WTC11 (cell line): ENCODE measurements around the gene PHF13. TPM values are rescaled to one million over a fixed set of nuclear protein-coding genes. Genes with fewer than 3 reads are reported as not detected.
A peak's percentile ranks its signal among the peaks of the same experiment; 100 is the strongest.

Experiments
- ATAC-seq: fragments of 200-7000 bp; cut with Tn5 transposase; 2 replicates; pipeline ENCODE4 v1.10.0; 2021; ENCODE audit warnings: mild to moderate bottlenecking, moderate library complexity
- CTCF ChIA-PET: fragments of 300-600 bp; sonication (Branson Sonifier 250); formaldehyde crosslinking; loops from one replicate; lab custom pipeline; 2021; ENCODE audit warnings: antibody characterized with exemption; lab: Charles Lee
- POLR2A ChIA-PET: fragments of 350-600 bp; sonication (Branson Sonifier 250); formaldehyde crosslinking; loops from one replicate; lab custom pipeline; 2021; ENCODE audit warnings: antibody characterized with exemption; lab: Charles Lee
- DNase-seq: peaks from one replicate; pipeline ENCODE4 v3.0.0; 2021; ENCODE audit warnings: low spot score
- H3K27ac Mint-ChIP-seq: 2 replicates; pipeline ENCODE4 v1.8.0; 2021; ENCODE audit warnings: mixed read lengths
- H3K27me3 Mint-ChIP-seq: 2 replicates; pipeline ENCODE4 v1.8.0; 2021; ENCODE audit warnings: low read depth, mild to moderate bottlenecking, moderate library complexity, mixed read lengths
- H3K36me3 Mint-ChIP-seq: 2 replicates; pipeline ENCODE4 v1.8.0; 2021; ENCODE audit warnings: mixed read lengths
- H3K4me1 Mint-ChIP-seq: 2 replicates; pipeline ENCODE4 v1.8.0; 2022; ENCODE audit warnings: mixed read lengths
- H3K4me3 Mint-ChIP-seq: 2 replicates; pipeline ENCODE4 v1.8.0; 2021; ENCODE audit warnings: mild to moderate bottlenecking, moderate library complexity, mixed read lengths
- H3K9me3 Mint-ChIP-seq: 2 replicates; pipeline ENCODE4 v1.8.0; 2021; ENCODE audit warnings: mixed read lengths
- AFF4 ChIP-seq: sonication (generic); formaldehyde crosslinking; IDR thresholded peaks from 2 replicates; pipeline ENCODE4 v1.8.1; 2023; ENCODE audit warnings: mild to moderate bottlenecking, missing genetic modification reagents, borderline replicate concordance
- EMX1 ChIP-seq: fragments of 250-450 bp; sonication (Bioruptor Pico); IDR thresholded peaks from 2 replicates; pipeline ENCODE4 v1.8.0; 2021; ENCODE audit warnings: mild to moderate bottlenecking
- FOXK1 ChIP-seq: sonication (generic); formaldehyde crosslinking; IDR thresholded peaks from 2 replicates; pipeline ENCODE4 v1.8.0; 2022; ENCODE audit warnings: mild to moderate bottlenecking, moderate library complexity, missing genetic modification reagents
- JUN ChIP-seq: sonication (generic); formaldehyde crosslinking; IDR thresholded peaks from 2 replicates; pipeline ENCODE4 v1.8.0; 2023; ENCODE audit warnings: mild to moderate bottlenecking, missing genetic modification reagents
- NFYB ChIP-seq: sonication (generic); formaldehyde crosslinking; conservative IDR thresholded peaks from 2 replicates; pipeline ENCODE4 v1.8.0; 2022; ENCODE audit warnings: low read depth, missing genetic modification reagents
- PRDM15 ChIP-seq: sonication (generic); formaldehyde crosslinking; IDR thresholded peaks from 2 replicates; pipeline ENCODE4 v1.8.0; 2022; ENCODE audit warnings: missing genetic modification reagents
- RORB ChIP-seq: fragments of 250-450 bp; sonication (Bioruptor Pico); IDR thresholded peaks from 2 replicates; pipeline ENCODE4 v1.9.0; 2021; ENCODE audit warnings: mild to moderate bottlenecking
- TEAD4 ChIP-seq: sonication (generic); formaldehyde crosslinking; IDR thresholded peaks from 2 replicates; pipeline ENCODE4 v1.8.0; 2022; ENCODE audit warnings: mild to moderate bottlenecking, missing genetic modification reagents
- TP53 ChIP-seq: sonication (generic); formaldehyde crosslinking; IDR thresholded peaks from 2 replicates; pipeline ENCODE4 v1.8.1; 2023; ENCODE audit warnings: mild to moderate bottlenecking, missing genetic modification reagents
- USF1 ChIP-seq: sonication (generic); formaldehyde crosslinking; IDR thresholded peaks from 2 replicates; pipeline ENCODE4 v1.8.0; 2022; ENCODE audit warnings: mild to moderate bottlenecking, missing genetic modification reagents
- ZNF423 ChIP-seq: fragments of 250-450 bp; sonication (Bioruptor Pico); IDR thresholded peaks from 2 replicates; pipeline ENCODE4 v2.1.2; 2022; ENCODE audit warnings: mild to moderate bottlenecking, moderate library complexity
- total RNA-seq: library from RNA; stranded (reverse); gene quantifications from 3 replicates; pipeline ENCODE4 v1.2.3, GENCODE V29; 2021
- TF ChIP-seq, protein P1 (sequence below): fragments of 250-450 bp; sonication (Bioruptor Pico); IDR thresholded peaks from 2 replicates; pipeline ENCODE4 v1.8.0; 2021; ENCODE audit warnings: mild to moderate bottlenecking
- TF ChIP-seq, protein P2 (sequence below): sonication (generic); formaldehyde crosslinking; IDR thresholded peaks from 2 replicates; pipeline ENCODE4 v1.8.1; 2023; ENCODE audit warnings: mild to moderate bottlenecking, missing genetic modification reagents
- TF ChIP-seq, protein P3 (sequence below): sonication (generic); formaldehyde crosslinking; IDR thresholded peaks from 2 replicates; pipeline ENCODE4 v1.8.1; 2023; ENCODE audit warnings: mild to moderate bottlenecking, missing genetic modification reagents, moderate library complexity
- TF ChIP-seq, protein P4 (sequence below): sonication (generic); formaldehyde crosslinking; IDR thresholded peaks from 2 replicates; pipeline ENCODE4 v1.8.0; 2023; ENCODE audit warnings: mild to moderate bottlenecking, missing genetic modification reagents

The PHF13 gene
- total RNA-seq, 1 experiment from 2014 or later: 39.6 TPM

GRCh38 chr1:6600410-6601048 lies 13.0 kb upstream of the PHF13 start:
- ChIA-PET CTCF (interaction anchor here (0.7 to 1.4 kb wide), 5 partner anchors 15 to 160 kb away, joined by 3 to 7 read pairs (median 4); partner anchors contain the start of genes NOL9 and TAS1R1), POLR2A (no interaction called here)
- peaks cover 14% of the 10 kb centered on the region for H3K36me3 Mint-ChIP-seq
- peak overlapping the region; percentile 80 for H3K4me3 Mint-ChIP-seq
- H3K4me1 Mint-ChIP-seq: peaks cover 23% of the 10 kb centered on the region
- ATAC-seq: no peak
- H3K9me3 Mint-ChIP-seq: no peaks in the 10 kb centered on the region
- TF ChIP-seq, protein P1, sequence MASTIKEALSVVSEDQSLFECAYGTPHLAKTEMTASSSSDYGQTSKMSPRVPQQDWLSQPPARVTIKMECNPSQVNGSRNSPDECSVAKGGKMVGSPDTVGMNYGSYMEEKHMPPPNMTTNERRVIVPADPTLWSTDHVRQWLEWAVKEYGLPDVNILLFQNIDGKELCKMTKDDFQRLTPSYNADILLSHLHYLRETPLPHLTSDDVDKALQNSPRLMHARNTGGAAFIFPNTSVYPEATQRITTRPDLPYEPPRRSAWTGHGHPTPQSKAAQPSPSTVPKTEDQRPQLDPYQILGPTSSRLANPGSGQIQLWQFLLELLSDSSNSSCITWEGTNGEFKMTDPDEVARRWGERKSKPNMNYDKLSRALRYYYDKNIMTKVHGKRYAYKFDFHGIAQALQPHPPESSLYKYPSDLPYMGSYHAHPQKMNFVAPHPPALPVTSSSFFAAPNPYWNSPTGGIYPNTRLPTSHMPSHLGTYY (CRISPR knock-in tag): no peak
- TF ChIP-seq JUN (CRISPR knock-in tag) (no peak), AFF4 (CRISPR knock-in tag) (no peak), RORB (no peak), ZNF423 (CRISPR knock-in tag) (no peak), TP53 (CRISPR knock-in tag) (no peak), NFYB (no peak), PRDM15 (CRISPR knock-in tag) (no peak)
- TF ChIP-seq, protein P2, sequence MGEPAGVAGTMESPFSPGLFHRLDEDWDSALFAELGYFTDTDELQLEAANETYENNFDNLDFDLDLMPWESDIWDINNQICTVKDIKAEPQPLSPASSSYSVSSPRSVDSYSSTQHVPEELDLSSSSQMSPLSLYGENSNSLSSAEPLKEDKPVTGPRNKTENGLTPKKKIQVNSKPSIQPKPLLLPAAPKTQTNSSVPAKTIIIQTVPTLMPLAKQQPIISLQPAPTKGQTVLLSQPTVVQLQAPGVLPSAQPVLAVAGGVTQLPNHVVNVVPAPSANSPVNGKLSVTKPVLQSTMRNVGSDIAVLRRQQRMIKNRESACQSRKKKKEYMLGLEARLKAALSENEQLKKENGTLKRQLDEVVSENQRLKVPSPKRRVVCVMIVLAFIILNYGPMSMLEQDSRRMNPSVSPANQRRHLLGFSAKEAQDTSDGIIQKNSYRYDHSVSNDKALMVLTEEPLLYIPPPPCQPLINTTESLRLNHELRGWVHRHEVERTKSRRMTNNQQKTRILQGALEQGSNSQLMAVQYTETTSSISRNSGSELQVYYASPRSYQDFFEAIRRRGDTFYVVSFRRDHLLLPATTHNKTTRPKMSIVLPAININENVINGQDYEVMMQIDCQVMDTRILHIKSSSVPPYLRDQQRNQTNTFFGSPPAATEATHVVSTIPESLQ (CRISPR knock-in tag): no peak
- TF ChIP-seq, all 79 proteins: peak for 0
- Mint-ChIP-seq H3K27me3 (no peaks in the 10 kb centered on the region; the same call in 1 of the 2 replicates), H3K27ac (peak overlapping the region; percentile 41; the same call in 1 of the 2 replicates)
- no peak for DNase-seq

- Mint-ChIP-seq H3K4me3 (peak overlapping the region; percentile 80), H3K9me3 (no peaks in the 10 kb centered on the region), H3K36me3 (peaks cover 6% of the 10 kb centered on the region), H3K4me1 (peaks cover 23% of the 10 kb centered on the region), H3K27me3 (no peaks in the 10 kb centered on the region; the same call in 1 of the 2 replicates), H3K27ac (peak overlapping the region; percentile 85; the same call in 1 of the 2 replicates)
- ChIA-PET POLR2A (interaction anchor here (0.9 to 1.4 kb wide), 5 partner anchors 13 to 33 kb away, joined by 3 to 6 read pairs (median 4); partner anchors contain the start of genes PHF13 and THAP3), CTCF (interaction anchor here (0.6 to 1.9 kb wide), 14 partner anchors 9 to 160 kb away, joined by 3 to 8 read pairs (median 4); partner anchors contain the start of genes NOL9, TAS1R1, THAP3 and ZBTB48)
- TF ChIP-seq, protein P3, sequence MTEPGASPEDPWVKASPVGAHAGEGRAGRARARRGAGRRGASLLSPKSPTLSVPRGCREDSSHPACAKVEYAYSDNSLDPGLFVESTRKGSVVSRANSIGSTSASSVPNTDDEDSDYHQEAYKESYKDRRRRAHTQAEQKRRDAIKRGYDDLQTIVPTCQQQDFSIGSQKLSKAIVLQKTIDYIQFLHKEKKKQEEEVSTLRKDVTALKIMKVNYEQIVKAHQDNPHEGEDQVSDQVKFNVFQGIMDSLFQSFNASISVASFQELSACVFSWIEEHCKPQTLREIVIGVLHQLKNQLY: 0 out of 2 replicates have a peak, but pooled peaks have one; percentile 68
- TF ChIP-seq TEAD4: no peak
- no peak for TF ChIP-seq EMX1
- TF ChIP-seq USF1 (CRISPR knock-in tag): peak; percentile 64; the same call in 1 of the 2 replicates
- TF ChIP-seq, protein P4, sequence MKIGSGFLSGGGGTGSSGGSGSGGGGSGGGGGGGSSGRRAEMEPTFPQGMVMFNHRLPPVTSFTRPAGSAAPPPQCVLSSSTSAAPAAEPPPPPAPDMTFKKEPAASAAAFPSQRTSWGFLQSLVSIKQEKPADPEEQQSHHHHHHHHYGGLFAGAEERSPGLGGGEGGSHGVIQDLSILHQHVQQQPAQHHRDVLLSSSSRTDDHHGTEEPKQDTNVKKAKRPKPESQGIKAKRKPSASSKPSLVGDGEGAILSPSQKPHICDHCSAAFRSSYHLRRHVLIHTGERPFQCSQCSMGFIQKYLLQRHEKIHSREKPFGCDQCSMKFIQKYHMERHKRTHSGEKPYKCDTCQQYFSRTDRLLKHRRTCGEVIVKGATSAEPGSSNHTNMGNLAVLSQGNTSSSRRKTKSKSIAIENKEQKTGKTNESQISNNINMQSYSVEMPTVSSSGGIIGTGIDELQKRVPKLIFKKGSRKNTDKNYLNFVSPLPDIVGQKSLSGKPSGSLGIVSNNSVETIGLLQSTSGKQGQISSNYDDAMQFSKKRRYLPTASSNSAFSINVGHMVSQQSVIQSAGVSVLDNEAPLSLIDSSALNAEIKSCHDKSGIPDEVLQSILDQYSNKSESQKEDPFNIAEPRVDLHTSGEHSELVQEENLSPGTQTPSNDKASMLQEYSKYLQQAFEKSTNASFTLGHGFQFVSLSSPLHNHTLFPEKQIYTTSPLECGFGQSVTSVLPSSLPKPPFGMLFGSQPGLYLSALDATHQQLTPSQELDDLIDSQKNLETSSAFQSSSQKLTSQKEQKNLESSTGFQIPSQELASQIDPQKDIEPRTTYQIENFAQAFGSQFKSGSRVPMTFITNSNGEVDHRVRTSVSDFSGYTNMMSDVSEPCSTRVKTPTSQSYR (CRISPR knock-in tag): no peak
- peak; percentile 71 for TF ChIP-seq ZNF423 (CRISPR knock-in tag)
- TF ChIP-seq FOXK1 (CRISPR knock-in tag): peak; percentile 90
- ATAC-seq (peak; percentile 4; the same call in 1 of the 2 replicates), DNase-seq (peak; percentile 41)
Observed at GRCh38 chr1:6601049-6601922, 12.2 kb upstream of the PHF13 start.
